GM12864 (cell line): ENCODE data around the gene CYTL1.

ENCODE experiments used
- DNase-seq: peaks from one replicate; pipeline ENCODE4 v3.0.0-alpha.2; 2011; ENCODE audit warnings: low read depth
- H3K4me3 ChIP-seq: 2 replicates; pipeline ENCODE4 v1.5.1; 2011; ENCODE audit warnings: mild to moderate bottlenecking, low read depth, low read length, control low read depth
- CTCF ChIP-seq: IDR thresholded peaks from 2 replicates; pipeline ENCODE4 v1.5.1; 2011; ENCODE audit warnings: low read depth, mild to moderate bottlenecking, moderate library complexity, low read length, control low read depth, inconsistent platforms; ENCODE audit errors: missing control alignments

The CYTL1 gene

DNA sequence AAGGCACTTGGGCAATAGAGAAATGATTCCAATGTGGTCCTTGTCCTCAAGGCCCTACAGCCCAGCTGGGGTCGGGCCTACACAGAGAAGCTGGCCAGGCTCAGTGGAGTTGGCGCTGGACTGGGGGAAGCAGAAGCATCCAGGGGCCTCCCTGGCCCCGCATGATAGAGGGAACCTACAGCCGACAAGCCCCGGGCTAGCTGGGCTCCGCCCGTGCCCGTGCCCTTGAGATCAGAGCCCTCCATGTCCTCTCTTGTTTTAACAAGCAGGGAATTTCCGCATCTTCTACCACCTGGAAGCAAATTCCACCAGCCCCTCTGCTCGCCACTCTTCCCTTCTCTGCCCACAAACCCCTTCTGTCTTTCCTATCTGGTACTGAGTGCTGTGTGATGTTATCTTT, 31.6 kb downstream of the CYTL1 start:
- H3K4me3 ChIP-seq = no peak overlapping the region
- TF ChIP-seq CTCF = no peak
- DNase-seq = no peak

DNA sequence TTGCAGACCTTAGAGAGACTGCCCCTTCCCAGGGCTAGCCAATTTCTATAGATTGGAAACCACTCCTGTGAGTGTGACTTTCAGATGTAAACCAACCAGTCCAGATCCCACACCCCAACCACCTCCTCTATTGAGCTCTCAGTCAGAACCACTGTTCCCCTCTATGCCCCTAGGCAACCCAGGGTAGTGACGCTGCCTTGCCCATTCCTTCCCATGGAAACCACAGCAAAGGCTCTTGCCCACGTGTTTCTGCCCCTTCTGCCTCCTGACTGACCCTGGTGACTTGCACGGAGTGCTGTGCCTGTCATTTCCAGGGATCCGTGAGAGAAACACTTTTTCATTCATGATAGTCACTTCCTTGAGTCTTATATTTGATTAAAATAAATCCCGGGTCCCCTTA, 32.4 kb downstream of the CYTL1 start:
- DNase-seq = no peak
- H3K4me3 ChIP-seq = no peak overlapping the region
- TF ChIP-seq CTCF = no peak

DNA sequence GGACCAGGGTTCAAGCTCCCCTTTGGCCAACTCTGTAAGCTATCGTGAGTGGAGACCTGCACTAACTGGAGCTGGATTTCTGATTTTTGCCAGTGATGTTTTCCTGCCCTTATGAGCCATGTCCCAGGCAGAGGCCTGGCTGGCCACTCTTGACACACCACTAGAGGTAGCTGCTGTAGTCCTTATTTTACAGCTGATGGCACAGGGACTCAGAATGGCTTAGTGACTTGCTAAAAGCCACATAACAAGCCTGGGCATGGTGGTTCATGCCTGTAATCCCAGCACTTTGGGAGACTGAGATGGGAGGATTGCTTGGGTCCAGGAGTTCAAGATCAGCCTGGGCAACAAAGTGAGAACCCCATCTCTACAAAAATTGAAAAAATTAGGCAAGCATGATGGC, 33.4 kb downstream of the CYTL1 start:
- H3K4me3 ChIP-seq = no peak overlapping the region
- no peak for DNase-seq
- TF ChIP-seq CTCF = peak; percentile 14

DNA sequence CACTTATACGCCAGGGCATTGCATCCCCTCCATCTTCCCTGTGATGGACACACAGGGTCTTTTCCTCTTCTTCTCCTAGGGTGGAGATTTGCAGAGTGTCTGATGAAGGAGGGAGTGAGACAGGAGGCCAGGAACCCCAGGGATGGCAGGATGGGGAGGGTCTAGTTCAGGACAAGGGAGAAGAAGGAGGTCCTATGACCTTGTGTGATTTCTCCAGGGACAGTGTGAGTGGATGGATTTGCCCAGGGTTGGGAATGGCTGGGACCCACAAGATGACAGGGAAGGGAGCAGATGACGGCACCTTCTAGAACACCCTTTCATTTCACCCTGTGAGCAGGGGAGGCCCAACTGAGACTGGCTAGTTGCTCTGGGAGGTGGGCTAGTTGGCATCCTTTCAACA, 34.2 kb downstream of the CYTL1 start:
- no peak for DNase-seq
- H3K4me3 ChIP-seq = no peak overlapping the region
- TF ChIP-seq CTCF = no peak

- H3K4me3 ChIP-seq = no peak overlapping the region
- no peak for TF ChIP-seq CTCF
- no peak for DNase-seq
These were observed 35.1 kb downstream of the CYTL1 start for GRCh38 chr4:4984186-4984585.

DNA sequence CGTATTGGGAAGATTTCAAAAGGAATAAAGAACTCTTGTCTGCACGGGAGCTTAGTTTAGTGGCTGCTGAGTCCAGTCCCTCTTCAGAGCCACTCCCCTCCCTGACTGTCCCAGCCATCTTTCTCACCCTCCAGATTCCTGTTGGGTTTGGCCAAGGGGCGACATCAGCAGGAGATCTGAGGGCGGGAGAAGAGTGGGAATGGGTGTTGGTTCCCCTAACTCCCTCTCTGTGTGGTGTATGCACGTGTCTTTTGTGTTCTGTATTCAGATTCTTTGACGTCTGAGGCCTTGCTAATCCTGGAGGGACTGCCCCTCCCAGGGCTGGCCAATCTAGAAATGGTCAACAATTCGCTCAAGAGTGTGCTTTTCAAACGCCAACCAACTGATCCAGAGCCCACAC, 37.4 kb downstream of the CYTL1 start:
- no peak for TF ChIP-seq CTCF
- no peak overlapping the region for H3K4me3 ChIP-seq
- no peak for DNase-seq

DNA sequence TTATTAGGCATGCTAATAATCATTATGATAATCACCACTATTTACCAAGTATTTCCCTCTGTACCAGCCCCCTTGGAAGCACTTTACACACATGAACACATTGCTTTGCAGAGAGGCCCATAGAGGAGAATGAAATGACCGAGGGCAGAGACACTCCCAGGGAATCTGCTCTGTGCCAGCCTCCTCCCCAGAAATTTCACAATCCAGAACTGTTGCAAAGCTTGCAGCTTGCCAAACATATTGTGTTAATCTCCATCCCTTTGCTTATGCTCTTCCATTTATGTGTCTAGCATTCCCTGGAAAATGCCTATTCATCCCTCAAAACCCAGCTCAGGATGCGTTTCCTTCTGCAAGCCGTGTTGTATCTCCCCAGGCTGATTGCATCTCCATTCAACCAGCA, 37.8 kb downstream of the CYTL1 start:
- no peak for DNase-seq
- no peak for TF ChIP-seq CTCF

More for the DNA sequence above, 37.8 kb downstream of the CYTL1 start:
- H3K4me3 ChIP-seq = no peak overlapping the region
